Hepatocyte (in vitro differentiated cells): ENCODE data around the gene CDO1.

ENCODE experiments used
- CTCF ChIP-seq: fragments of 200-600 bp; sonication (generic); IDR thresholded peaks from 2 replicates; pipeline ENCODE4 v1.5.1; 2016; ENCODE audit warnings: antibody characterized with exemption, mild to moderate bottlenecking; ENCODE audit not compliant: poor library complexity
- EZH2 ChIP-seq: fragments of 200-600 bp; sonication (generic); IDR thresholded peaks from 2 replicates; pipeline ENCODE4 v1.6.1; 2016; ENCODE audit warnings: antibody characterized with exemption, mild to moderate bottlenecking, borderline replicate concordance

- no peak for TF ChIP-seq CTCF
- no peak for TF ChIP-seq EZH2
These were observed 42.9 kb upstream of the CDO1 start for GRCh38 chr5:115859378-115859777.
